HG03354 (cell line): Measurements from ENCODE around the gene FOXL1.
A peak's percentile ranks its signal among the peaks of the same experiment; 100 is the strongest.

Source experiments
- ATAC-seq: cut with Tn5 transposase; IDR thresholded peaks from one replicate; pipeline ENCODE4 v1.9.1; 2021; ENCODE audit warnings: mild to moderate bottlenecking; ENCODE audit not compliant: unreplicated experiment, poor library complexity, severe bottlenecking

The FOXL1 gene

GRCh38 chr16:86597880-86598606, 19.7 kb downstream of the FOXL1 start:
- no peak for ATAC-seq

DNA sequence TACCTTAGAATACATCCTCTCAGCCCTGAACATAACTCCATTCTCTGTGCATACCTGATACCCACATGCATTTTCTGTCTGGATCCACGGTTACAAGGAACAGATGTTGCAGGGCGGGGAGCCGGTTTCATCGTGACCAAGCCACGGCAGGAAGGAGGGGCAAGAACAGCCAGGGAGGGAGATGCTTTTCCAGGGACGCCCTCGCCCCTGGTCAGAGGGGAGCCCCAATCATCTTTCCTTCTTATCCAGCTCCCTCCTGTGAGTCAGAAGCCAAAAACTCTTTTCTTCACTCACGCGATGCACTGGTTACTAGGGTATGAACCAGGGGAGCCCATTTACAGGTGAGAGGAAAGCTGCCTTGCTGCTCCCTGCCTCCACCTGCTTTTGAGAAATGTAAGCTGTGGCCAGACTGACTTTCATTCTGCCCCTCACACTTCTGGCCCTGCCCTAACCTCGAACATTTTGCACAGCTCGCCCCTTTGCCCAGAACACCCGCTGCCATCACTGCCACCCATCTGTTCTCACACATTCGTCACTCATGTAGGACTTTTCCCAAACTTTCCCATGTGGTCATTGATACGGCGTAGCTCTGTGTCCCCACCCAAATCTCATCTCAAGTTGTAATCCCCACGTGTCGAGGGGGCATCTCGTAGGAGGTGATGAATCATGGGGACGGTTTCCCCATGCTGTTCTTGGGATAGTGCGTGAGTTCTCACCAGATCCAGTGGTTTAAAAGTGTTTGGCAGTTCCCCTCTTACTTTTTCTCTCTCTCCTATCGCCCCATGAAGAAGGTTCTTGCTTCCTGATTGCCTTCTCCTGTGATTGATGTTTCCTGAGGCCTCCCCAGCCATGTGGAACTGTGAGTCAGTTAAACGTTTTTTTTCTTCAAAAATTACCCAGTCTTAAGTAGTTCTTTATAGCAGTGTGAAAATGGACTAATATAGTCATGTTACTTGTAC, 20.5 kb downstream of the FOXL1 start:
- ATAC-seq: no peak

GRCh38 chr16:86601356-86601755, 23.0 kb downstream of the FOXL1 start:
- ATAC-seq: no peak

DNA sequence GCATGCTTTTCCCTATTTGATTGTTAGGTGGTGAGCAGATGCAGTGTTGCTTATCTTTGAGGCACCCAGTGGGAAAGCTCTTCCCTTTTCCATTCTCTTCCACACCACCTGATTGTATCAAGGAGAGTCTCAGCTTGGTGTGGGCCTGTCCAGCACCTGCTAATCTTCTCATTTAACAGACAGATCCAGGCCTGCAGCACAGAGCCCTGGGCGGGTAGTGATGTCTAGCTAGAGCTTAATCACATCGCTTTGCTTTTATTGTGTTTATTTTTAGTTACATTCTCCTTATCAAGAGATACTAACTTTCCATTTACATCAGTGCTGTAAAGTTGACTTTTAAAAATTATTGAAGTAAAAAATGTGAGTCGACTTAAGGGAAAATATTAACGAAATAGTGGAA, 24.2 kb downstream of the FOXL1 start:
- no peak for ATAC-seq

GRCh38 chr16:86604436-86605193, 26.3 kb downstream of the FOXL1 start:
- ATAC-seq: peak; percentile 82

DNA sequence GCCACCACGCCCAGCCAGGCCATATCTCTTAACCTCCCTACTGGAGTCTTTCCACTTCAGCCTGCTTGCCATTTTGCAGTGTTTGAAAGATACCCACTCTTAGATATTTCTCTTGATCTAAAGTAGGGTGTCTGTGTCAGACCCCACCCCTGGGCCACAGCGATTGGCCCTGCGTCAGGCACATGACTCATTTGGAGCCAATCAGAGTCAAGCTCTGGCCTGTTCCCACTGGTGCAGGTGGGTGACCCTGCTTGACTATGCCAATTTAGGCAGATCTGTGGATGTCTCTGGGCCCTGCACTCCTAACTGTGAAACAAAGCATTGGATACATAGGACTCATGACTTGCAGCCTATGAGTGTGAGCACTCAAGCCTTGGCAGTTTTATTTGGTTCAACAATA, 27.6 kb downstream of the FOXL1 start:
- no peak for ATAC-seq

DNA sequence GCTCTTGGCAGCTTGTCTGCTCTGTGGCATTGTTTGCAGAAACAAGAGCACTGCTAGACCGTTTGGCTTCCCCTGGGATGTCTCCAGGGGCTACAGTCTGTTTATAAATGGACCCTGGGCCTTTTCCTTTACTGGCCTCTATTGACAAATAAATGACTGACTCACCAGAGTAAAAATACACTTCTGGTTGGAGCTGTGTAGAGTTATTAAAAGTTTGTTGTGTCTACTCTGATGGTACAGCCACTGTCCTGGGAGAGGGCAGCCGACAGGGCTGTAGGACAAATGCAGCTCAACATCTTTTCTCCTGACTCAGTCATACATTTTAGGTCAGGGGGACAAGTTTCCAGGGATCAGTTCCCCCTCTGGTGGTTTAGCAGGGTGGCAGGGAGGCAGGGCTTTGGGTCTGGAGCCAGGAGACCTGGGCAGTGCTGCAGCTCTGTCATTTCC, 30.0 kb downstream of the FOXL1 start:
- ATAC-seq: no peak

GRCh38 chr16:86609115-86609514, 30.8 kb downstream of the FOXL1 start:
- no peak for ATAC-seq

DNA sequence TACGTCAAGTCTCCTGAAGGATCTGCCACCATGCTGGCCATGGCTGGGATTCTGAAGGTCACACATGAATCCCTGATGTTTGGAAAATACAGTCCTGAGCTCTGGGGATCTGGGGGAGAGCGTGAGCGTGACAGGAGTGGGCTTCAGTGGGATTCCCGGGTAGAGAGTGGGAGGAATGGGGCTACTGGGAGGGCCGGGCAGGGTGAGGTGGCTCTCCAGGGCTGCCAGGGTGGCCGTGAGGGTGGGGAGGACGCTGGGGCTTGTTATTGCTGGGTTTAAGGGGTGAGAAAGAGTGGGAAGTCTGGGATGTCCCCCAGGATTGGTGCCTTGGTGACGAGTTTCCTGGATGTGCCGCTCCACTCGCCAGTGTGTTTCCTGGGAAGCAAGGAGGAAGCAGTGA, 31.3 kb downstream of the FOXL1 start:
- no peak for ATAC-seq

DNA sequence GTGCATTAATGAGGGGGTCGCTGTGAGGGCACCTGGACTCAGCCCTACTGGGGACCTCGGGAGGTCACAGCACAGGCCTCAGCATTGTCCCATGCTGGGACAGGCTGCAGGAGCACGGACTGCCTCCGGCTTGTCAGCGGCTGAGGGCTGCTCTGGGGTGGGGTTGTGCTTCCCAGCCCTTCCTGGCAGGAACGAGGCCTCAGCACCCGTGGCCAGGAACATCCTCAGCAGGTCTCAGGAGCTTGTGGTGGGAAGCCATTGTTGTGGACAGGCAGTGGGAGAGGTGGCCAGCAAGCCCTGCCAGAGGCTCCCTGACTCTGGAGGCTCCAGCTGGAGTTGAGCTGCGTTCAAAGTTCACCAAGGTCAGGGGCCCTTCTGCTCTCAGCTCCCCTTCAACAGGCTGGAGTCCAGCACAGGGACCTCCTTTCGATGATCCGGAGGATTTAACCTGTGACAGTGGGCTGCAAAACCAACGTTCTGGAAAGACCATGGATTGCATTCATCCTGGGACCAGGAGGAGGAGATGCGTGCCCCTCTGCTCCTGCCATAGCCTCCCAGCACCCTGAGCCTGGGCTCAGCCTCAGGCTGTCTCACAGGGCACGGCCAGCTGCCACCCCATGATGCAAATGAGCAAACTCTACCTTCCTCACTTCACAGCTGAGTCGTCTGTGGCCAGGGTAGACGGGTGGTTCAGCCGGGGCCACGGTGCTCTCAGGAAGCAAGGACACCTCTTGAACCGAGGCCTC, 32.6 kb downstream of the FOXL1 start:
- ATAC-seq: no peak

GRCh38 chr16:86611525-86611855, 33.1 kb downstream of the FOXL1 start:
- ATAC-seq: no peak

- ATAC-seq: no peak
Observed at GRCh38 chr16:86611941-86612340, 33.6 kb downstream of the FOXL1 start.

- no peak for ATAC-seq
Observed at GRCh38 chr16:86614699-86615098, 36.4 kb downstream of the FOXL1 start.

DNA sequence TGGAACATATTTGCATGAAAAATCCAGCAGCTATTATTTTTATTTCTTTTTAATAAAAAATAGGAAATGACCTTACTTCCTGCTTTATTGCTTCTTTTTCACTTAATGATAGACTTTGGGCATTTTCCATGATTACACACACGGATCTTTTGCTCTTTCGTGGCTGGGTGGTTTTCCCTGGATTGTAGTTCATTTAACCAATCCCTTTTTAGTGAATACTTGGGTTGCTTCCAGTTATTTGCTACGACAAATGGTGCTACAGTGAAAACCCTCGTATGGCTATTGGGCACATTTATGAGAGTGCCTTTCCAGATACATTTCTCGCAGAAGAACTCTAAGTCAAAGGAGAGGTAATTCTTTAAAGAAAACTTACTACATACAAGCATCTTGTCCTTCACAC, 38.6 kb downstream of the FOXL1 start:
- ATAC-seq: no peak

- no peak for ATAC-seq
Observed at GRCh38 chr16:86618431-86619238, 40.3 kb downstream of the FOXL1 start.

DNA sequence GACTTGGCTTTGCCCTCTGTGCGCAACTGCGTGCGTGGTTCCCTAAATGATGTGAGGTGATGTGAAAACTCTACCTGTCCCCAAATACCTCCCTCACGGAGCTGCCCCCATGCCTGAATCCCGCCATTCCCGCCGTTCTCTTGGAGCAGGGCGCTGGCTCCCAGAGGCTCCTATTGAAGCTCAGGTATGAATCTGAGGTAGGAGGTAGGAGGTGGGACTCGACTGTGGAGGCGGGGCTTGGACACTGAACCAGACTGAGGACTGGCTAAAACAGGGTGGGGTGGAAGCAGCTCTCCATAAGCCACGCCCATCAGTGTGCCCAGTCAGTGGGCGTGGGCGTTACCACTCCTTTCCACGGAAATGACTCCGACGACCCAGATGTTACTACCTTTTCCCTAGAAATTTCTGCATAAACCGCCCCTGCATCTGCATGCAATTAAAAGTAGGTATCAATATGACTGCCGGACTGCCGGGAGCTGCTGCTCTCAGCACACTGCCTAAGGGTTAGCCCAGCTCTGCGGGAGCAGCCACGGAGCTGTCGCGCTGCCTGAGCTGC, 41.0 kb downstream of the FOXL1 start:
- no peak for ATAC-seq

DNA sequence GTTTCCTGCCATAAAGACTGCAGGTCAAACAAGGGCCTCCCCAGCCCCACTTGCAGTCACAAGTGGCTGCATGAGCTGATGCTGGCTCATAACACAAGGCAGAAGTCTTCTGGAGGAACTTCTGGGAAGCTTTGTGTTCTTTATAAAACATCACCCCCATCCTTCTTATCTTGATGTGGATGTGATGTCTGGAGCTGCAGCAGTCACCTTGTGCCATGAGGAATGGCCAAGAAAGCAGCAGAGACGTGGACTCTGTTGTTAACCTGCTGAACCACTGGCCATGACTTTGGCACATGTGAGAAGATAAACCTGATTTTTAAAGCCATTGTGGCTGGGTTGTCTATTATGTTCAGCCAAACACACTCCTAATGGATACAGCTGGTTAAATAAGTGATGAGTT, 41.8 kb downstream of the FOXL1 start:
- ATAC-seq: no peak

DNA sequence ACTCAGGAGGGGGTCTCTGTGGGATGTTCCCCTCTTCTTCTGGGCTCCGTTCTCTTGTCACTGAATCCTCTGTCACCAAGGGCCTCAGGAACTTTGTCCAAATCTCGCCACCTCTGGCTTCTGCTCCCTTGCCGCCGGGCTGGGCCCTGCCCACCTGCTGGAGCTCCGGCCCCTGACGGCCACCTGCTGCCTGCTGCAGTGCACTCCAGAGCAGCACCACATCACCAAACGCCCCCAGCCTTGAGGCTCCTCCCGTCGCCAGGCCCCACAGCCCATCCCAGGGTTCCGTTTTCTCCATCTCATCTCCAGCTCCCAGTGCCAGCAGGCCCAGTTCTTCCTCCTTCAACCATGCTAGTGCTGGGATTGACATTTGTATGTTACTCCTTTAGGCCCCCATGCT, 43.6 kb downstream of the FOXL1 start:
- no peak for ATAC-seq
